OCI-LY7 (cell line): ENCODE results near the gene GALC.

Source experiments
- EZH2phosphoT487 ChIP-seq: fragments of 200-600 bp; sonication (generic); IDR thresholded peaks from 2 replicates; pipeline ENCODE4 v1.6.1; 2018; ENCODE audit warnings: low read depth, borderline replicate concordance, mild to moderate bottlenecking, mixed run types, antibody characterized with exemption, low read length, moderate library complexity, mixed read lengths
- TF ChIP-seq, protein P1 (sequence below): fragments of 200-600 bp; sonication (generic); conservative IDR thresholded peaks from 2 replicates; pipeline ENCODE4 v1.5.1; 2014; ENCODE audit warnings: mild to moderate bottlenecking, antibody characterized with exemption, low read length, moderate library complexity, mixed read lengths

- TF ChIP-seq, protein P1, sequence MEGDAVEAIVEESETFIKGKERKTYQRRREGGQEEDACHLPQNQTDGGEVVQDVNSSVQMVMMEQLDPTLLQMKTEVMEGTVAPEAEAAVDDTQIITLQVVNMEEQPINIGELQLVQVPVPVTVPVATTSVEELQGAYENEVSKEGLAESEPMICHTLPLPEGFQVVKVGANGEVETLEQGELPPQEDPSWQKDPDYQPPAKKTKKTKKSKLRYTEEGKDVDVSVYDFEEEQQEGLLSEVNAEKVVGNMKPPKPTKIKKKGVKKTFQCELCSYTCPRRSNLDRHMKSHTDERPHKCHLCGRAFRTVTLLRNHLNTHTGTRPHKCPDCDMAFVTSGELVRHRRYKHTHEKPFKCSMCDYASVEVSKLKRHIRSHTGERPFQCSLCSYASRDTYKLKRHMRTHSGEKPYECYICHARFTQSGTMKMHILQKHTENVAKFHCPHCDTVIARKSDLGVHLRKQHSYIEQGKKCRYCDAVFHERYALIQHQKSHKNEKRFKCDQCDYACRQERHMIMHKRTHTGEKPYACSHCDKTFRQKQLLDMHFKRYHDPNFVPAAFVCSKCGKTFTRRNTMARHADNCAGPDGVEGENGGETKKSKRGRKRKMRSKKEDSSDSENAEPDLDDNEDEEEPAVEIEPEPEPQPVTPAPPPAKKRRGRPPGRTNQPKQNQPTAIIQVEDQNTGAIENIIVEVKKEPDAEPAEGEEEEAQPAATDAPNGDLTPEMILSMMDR = no peak
- TF ChIP-seq EZH2phosphoT487 = no peak
Measured at GRCh38 chr14:87992718-87993628, at the start of gene GALC.
